GM11168 (cell line): ENCODE measurements around the gene SRXN1.
"Not testable (repeated sequence)": the region's sequence is repeated elsewhere in the genome, so short reads cannot be mapped to it uniquely, and the experiment has no call there.

Experiments used
- in situ Hi-C: fragments of 300-500 bp; cut with MboI; formaldehyde crosslinking; loops from one replicate; pipeline ENCODE4 v1.12.0; 2022; ENCODE audit warnings: low sequenced_read_pairs; ENCODE audit not compliant: unreplicated experiment

Gene SRXN1

DNA sequence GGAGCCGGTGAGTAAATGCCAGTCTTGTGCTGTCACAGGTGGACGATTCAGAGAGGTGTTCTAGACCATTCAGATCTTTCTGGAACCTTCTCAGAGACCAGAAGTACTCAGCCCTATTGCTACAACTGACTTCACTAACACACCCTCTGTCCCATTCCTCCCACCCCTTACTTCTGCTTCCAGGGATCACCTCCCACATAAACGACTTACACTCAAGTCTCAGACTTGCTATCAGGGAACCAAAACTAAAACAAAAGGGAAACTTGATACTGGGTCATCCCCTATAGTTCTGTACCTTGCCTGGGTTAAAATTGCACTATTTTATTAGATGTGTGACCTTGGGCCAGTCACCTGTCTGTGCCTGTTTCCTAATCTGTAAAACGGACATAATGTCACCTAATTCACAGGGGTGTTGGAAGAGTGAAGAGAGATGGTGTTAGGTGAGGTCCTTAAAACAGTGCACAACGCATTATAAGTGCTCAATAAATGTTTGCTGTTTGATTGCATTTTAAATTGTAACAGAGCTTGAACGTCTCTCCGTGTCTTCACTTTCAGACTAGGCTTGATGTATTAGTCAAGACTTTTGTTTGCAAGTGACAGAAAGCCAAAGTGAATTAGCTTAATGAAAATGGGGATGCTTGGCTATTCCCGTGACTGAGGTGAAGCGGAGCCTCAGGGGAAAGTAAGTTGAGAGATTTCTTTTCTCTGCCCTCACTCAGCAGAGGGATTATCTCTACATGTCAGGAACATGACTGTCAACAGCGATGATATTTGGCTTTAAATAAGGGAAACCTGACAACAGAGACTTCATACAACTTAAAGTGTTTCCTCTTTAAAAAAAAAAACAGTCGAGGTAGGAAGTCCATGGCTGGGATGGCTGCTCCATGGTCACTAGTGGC lies 3.0 kb upstream of the SRXN1 start:
- in situ Hi-C loops: no loop called here

DNA sequence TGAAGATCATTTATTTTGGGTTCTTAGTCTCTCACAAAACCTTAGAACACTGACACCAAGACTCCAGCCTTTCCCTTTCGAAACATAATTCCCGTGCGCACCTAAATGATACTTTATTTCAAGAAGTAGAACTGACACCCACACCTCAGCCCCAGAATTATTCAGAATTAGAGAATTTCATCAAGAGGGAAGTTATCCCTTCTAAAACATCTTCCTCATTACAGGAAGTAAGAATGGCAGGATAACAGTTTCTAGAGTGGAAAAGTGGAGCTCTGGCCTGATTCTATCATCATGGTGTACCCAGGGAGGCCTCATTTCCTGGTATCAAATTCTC lies 1.4 kb upstream of the SRXN1 start:
- in situ Hi-C loops: no loop called here

DNA sequence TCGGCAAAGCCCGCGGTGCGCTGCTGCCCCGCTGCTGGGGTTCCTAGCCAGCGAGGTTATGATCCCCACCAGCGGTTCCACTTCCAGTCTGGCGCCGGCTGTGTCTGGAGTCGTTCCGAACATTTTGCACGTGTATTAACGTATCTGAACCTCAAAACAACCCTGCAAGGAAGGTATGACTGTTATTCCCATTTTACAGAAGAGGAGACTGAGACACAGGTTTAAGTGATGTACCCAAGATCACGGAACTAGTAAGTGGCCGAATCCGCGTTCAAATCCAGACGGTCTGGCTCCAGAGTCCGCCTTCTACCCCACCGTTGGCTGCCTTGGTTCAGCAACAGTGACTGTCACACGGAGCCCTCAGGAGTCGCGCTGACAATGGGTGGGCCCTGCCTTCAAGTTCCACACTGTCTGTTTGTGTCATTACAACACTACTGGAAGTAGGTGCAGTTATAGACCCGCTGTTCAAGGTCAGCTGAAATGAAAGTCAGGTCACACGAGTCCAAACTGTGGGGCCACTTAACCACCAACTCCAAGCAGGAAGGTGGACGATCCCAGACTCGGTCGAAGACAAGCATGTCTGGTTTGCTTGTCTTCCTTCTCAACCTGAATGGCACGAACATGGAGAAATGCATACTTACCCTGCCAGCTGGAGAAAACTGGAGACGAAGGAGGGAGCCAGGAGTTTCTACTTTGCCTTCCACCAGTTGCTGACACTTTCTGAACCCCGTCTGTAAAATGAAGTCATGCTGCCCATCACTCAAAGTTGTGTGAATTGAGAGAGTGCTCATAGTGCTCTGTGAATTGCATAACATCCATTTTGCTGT lies 803 bp upstream of the SRXN1 start:
- in situ Hi-C loops: no loop called here

DNA sequence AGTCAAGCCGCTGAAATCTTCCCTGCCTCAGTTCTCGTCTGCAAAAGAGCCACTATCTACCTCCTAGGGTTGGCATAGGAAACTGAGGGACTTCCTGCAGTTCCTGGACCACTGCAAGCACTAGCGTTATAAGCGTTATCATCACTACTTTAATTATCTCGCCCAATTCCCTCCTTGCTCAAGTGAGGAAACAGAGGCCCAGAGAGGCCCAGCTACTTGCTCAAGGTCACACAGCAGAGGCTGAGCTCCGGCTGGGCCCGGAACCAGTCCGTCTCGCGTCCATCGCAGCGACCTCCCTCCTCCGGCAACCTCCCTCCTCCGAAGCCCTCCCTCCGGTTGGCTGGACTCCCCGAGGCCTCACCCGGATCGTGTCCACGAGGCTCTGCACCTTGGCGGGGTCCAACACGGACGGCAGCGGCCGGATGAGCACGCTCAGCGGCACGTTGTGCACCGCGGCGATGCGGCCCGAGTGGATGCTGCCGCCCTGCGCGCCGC lies 338 bp downstream of the SRXN1 start:
- in situ Hi-C loops: no loop called here

DNA sequence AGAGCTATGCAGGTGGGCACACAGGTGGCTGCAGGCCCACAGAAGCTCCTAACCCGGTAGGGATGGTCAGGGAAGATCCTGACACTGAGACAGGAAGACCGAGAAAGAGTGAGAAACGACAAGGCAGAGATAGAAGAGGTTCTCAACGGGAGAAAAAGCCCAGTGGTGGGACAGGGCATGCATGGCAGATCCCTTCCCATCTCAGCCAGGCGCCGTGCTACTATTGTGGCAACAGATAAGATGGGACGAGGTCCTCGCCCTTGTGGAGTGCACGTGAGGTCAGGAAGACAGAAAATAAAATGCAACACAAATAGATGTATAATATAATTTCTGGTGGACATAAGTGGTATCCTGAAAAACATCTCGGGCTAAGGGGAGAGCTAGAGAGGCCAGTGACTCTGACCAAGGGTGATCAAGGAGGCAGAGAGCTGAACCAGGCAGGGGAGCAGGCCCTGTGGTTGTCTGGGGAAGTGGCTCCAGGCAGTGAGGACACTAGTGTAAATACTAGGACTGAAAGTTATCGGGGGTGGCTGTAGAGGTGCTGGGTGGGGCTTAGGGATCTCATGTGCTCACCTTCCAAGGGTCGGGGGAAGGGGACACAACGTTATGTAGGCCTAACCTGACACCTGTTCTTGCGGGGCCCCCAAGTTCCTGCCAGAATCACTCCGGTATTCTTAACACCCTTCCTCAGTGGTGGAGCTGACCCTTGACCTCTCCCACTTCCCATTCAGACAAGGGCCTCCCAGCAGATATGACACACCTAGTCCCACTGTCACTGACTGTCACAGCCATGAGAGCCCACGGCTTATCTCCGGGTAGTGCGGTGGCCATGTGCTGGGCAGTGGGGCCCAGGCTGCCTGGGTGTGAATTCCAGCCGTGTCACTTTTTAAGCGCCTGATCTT lies 1.0 kb downstream of the SRXN1 start:
- in situ Hi-C loops: no loop called here

DNA sequence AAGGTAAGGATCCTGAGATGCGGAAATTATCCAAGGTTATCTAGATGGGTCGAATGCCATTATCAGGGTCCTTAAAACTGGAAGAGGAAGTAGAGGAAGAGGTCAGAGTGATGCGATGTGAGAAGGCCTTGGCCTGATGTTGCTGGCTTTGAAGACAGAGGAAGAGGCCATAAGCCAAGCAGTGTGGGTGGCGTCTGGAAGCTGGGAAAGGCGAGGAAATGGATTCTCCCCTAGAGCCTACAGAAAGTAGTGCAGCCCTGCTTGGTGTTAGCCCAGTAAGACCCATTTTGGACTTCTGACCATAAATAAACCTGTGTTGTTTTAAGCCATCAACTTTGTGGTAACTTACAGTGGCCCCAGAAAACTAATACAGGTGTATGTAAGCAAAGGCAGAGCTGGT lies 2.0 kb downstream of the SRXN1 start:
- in situ Hi-C loops: no loop called here

DNA sequence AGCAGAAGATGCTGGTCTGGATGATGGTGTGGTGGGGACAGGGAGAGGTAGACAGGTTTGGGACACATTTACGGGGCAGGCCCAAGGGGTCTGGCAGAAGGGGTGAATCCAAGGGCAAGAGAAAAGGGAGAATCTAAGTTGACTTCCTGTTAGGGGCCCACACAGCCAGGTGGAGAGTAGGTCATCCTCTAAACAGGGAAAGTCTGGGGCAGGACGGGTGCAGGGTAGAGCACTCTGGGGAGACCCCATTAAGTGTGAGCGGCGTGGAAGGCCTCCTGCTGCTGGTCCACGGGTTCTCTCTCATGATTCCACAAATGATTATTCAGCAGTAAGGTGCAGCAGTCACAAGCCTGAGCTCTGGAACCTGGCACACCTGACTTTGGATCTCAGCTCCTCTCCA lies 2.7 kb downstream of the SRXN1 start:
- in situ Hi-C loops: no loop called here

DNA sequence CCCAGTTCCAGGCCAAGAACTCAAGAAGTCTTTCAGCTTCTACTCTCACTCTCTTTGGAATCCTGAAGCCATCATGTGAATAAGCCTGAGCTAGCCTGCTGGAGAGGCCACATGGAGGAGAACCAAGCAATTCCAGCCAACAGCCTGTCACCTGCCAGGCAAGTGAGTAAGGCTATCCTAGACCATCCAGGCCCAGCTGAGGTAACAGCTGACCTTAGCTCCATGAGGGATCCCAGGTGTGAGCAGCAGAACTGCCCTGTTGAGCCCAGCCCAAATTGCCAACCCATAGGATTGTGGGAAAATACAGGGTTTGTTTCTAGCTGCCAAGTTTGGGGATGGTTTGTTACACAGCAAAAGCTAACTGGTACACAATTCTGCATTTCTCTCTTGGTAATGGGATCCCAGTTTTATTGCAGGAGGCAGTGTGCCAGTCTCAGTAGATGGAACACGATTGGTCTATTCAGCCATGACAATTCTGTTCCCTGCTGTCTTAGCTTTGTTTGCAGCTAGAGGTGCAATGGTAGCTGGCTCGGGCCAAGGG lies 5.5 kb downstream of the SRXN1 start:
- in situ Hi-C loops: loop anchor here (5.0 kb wide), 1 partner anchor 85 kb away; no protein-coding TSS in a partner anchor

DNA sequence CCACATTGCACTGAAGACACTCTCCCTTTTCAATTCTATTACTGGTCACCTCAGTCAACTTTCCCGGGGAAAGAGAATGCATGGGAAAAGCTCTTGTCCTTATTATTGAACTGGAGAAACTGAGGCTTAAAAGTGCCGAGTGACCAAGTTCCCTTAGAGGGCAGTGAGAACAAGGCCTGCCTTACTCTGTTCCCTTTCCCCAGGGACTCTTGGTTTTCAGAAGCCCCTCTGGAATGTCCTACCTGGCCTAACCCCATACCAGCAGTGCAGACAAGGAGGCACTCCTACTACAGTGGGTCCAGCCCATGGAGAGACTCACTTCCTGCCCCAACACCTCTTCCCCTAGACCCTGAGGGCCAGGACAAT lies 6.1 kb downstream of the SRXN1 start:
- in situ Hi-C loops: loop anchor here (5.0 kb wide), 1 partner anchor 85 kb away; no protein-coding TSS in a partner anchor

DNA sequence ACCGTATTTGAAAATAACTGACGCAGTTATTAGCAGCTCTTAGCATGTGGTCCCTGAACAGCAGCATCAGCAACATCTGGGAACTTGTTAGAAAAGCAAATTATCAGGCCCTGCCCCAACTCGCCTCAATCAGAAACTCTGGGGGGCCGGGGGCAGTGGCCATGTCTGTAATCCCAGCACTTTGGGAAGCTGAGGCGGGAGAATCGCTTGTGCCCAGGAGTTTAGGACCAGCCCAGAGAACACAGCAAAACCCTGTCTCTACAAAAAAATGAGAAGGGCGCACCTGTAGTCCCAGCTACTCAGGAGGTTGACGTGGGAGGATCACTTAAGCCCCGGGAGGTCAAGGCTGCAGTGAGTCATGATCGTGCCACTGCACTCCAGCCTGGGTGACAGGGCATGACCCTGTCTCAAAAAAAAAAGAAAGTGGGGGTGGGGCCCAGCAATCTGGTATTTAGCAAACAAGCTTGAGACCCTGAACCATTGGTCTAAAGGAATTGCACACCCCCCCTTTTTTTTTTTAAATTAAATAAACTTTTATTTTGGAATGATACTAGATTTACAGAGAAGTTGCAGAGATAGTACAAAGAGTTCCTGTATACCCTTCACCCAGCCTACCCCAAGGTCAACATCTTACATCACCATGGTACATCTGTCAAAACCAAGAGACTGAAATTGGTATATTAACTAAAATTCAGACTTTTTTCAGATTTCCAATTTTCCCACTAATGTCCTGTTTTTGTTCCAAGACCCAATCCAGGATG lies 6.7 kb downstream of the SRXN1 start:
- in situ Hi-C loops: loop anchor here (5.0 kb wide), 1 partner anchor 84 kb away; no protein-coding TSS in a partner anchor

DNA sequence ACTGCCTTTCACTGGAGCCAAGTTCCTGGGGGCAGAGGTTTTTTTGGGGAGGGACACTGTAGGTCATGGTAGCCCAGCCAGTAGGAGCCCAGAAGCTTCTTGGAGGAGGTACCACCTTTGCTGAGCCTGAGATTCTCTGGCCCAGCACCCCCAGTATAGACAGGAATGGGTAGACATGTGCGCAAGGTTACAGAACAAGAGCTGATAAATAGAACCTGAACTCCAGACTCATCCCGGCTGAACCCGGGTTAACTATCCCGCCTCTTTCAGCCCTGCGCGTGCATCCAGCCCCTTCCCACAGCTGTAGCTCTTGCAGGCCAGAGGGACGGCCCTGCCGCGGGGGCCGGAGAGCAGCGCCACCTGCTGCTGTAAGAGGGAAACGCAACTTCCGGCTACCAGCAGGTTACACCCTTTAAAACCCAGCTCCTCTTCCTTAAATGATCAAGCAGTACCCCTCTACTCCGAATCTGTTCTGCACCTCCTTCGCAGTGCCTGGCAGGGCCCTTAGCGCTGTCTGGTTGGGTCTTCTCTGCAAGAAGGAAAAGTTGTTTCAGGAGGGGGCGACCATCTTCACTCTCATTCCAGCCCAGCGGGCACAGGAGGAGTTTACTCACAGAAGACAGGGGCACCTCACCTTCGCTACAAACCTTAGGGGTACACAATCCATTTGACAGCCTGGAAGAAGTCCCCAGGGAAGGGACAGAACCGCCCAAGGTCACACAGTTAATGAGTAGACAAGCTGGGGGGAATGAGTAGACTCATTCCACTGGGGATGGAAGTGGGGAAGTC lies 7.5 kb downstream of the SRXN1 start:
- in situ Hi-C loops: loop anchor here (5.0 kb wide), 1 partner anchor 83 kb away; no protein-coding TSS in a partner anchor

DNA sequence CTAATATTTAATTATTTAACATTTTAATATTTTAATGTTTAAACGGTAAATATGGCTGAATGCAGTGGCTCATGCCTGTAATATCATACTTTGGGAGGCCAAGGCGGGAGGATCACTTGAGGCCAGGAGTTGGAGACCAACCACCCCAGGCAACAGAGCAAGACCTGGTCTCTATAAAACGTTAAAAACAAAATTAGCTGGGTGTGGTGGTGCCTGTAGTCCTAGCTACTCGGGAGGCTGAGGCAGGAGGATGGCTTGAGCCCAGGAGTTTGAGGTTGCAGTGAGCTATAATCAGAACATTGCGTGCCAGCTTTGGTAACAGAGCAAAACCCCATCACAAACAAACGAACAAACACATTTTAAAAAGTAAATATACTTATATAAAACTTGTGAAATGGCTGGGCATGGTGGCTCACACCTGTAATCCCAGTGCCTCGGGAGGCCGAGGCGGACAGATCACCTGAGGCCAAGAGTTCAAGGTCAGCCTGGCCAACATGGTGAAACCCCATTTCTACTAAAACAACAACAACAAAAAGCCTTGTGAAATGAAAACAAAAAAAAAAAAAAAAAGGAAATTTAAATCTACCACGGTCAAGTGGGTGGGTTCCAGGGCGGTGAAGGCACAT lies 8.2 kb downstream of the SRXN1 start:
- in situ Hi-C loops: loop anchor here (5.0 kb wide), 1 partner anchor 83 kb away; no protein-coding TSS in a partner anchor

DNA sequence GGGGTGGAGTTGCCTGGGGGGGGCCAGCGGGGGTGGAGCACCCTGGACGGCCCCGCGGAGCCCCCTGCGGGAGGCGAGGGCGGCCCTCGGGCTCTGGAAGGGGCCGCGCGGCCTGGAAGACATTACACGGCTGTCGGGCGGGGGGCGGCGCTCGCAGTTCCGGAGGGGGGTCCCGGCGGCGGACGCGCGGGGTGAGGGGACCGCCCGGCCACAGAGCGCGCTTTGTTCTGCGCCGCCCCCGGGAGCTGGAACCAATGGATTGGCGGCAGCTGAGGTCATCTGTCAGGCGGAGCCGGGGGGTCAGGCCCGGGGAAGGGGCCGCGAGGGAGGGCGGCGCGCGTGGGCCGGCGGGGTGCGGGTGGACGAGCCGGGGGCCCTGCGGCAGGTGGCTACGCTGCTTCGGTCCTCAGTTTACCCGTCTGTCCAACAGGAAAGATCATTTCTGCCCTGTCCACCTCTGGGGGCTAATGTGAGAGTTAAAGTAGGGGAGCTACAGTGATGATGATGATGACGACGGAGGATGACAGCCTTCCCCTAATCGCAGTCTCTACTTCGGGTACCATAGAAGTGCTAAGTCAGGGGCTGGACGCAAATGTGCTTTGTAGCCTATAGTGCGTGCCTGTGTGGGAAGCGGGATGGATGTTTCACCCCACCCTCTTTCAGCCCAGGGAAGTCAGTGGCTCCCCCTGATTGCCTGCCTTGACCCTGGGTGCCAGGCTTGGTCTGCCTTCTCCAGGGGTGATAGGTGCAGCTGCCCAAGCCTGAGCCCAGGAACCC lies 10.4 kb downstream of the SRXN1 start:
- in situ Hi-C loops: no loop called here

DNA sequence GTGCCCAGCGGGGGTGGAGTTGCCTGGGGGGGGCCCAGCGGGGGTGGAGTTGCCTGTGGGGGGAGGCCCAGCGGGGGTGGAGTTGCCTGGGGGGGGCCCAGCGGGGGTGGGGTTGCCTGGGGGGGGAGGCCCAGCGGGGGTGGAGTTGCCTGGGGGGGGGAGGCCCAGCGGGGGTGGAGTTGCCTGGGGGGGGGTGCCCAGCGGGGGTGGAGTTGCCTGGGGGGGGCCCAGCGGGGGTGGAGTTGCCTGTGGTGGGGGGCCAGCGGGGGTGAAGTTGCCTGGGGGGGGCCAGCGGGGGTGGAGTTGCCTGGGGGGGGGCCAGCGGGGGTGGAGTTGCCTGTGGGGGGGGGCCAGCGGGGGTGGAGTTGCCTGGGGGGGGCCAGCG lies 11.0 kb downstream of the SRXN1 start:
- in situ Hi-C loops: not testable (repeated sequence)

DNA sequence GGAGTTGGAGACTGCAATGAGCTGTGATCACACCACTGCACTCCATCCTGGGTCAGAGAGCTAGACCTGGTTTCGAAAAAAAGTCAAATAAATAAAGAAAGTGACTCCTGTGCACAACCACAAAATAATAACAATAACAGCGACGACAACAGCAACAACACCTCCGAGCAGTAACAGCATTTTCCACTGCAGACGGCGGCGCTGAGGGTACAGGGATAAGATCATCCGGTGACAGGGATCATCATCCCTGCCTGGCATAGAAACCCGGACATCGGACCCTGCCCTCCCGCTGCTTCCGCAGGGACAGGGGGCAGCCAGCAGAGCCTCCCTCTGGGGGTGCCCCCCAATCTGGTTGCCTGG lies 11.5 kb downstream of the SRXN1 start:
- in situ Hi-C loops: no loop called here

DNA sequence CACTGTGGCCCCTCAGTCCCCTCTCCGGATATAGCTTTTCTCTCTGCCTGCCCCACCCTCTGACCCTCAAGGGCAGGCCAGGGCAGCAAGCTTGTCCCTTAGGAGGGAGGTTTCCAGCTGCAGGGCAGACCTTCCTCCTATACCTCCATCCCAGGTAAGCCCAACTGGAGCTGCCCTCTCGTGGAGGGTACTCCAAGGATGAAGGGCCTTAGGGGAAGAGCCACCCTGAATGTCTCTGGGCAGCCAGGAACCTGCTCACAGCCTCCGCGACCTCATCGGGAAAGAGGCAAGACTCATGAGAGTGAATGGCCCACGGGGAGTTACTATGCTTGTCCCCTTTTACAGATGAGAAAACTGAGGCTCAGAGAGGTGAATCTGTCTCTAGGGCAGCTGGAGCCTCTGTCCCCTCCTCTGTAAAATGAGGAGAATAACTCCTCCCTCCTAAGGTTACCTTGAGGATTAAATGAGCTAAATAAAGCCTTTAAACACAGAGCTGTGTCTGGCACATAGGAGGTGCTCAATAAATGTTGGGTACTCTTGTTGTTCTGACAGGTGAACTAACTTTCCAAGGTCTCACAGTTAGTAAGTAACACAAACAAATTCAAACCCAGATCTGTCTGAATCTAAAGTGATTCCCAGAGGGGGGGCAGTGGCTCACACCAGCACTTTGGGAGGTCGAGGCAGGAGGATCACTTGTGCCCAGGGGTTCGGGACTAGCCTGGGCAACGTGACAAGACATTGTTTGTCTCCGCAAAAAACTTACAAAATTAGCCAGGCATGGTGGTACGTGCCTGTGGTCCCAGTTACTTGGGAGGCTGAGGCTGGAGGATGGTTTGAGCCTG lies 12.1 kb downstream of the SRXN1 start:
- in situ Hi-C loops: no loop called here
